GM18511 (cell line): ENCODE results near the gene HS6ST3.

Experiments used
- ATAC-seq: cut with Tn5 transposase; IDR thresholded peaks from one replicate; pipeline ENCODE4 v1.9.1; 2021; ENCODE audit warnings: mild to moderate bottlenecking, moderate library complexity; ENCODE audit not compliant: unreplicated experiment

The HS6ST3 gene

DNA sequence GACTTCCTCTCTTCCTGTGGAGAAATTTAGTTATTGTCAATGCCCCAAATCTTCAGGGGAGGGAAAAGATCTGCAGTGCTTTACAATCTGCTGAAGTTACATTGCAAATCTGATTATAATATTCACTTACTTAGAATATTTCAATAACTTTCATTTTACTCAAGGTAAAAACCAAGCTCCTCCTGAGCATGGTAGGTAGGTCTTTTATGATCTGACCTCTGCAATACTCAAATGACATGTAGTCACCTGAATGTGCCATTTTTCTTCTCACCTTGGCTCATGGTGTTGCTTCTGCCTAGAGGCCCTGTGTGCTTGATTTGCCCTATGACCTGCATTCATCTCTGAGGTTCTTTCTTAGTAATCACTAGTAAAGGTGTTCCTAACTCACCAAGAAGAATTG lies 331.4 kb downstream of the HS6ST3 start:
- ATAC-seq, result no peak

DNA sequence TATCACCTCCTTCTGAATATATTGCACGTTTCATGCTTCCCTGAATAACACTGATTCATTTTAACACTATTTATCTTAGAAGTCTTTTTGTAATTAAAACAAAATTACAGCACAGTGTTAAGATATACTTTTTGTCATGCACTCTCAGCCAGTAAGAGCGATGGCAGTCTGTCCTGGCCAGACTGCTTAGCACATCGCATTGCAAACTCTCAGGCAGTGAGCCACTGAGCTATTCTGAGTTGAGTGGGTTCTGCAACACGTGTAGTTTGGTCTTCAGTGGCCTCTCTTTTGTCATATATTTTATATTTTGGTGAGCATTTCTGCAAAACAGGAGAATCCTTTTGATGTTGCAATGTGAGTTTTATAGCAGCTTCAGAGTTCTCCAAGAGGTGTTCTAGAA lies 332.1 kb downstream of the HS6ST3 start:
- ATAC-seq, result no peak

DNA sequence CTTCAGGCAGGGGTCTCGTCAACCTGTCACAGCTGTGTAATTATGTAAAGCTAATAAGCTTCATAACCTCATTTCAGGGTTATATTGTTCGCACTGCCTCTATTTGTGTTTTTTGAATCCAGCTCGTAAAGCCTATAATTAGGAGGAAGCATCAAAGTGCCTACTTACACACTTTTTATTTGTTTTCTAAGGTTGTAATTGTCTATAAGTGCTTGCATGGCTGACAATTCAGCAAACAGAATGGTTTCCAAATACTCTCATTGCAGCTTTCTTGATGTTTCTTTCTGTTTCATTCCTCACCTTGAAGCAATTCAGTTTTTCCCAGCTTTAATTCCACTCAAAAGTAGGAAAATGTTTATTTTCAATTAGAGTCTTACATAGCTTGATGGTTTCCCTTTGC lies 336.3 kb downstream of the HS6ST3 start:
- no peak for ATAC-seq

DNA sequence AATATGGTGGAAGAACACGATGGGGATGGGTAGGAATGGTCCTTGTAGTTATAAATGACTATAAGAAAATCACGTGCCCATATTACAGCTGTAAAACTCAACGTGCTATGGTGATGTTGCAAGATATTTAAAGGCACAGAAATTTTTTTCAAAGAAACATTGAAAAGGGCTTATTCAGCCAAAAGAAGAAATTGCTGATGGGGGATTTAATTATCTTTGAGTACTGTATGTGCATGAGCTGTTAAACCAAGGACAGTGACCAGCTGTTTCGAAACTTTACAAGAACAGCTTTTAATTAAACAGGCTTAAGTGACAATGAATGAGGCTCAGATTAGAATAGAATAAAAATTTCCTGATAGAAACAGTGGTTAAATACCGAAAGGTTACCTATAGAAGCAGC lies 339.0 kb downstream of the HS6ST3 start:
- no peak for ATAC-seq

DNA sequence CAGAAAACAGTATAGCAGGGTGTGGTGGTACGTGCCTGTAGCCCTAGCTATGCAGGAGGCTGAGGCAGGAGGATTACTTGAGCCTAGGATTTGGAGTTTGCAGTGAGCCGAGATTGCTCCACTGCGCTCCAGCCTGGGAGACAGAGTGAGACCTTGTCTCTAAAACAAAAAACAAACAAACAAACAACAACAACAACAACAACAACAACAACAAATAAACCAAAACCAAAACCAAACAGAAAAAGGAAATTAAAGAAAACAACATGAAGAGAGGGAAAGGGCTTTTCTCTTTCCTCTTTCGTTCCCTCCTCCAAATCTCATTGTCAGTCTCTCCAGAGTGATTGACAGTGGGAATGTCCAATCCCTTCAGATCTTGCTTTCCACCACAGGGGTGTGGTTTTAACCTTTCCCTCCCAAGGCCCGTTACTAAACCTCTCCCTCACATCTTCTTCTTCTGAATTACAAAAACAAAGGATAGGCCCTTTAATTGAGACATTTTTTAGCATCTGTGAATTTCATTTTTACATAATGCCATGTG lies 341.2 kb downstream of the HS6ST3 start:
- ATAC-seq, result no peak

DNA sequence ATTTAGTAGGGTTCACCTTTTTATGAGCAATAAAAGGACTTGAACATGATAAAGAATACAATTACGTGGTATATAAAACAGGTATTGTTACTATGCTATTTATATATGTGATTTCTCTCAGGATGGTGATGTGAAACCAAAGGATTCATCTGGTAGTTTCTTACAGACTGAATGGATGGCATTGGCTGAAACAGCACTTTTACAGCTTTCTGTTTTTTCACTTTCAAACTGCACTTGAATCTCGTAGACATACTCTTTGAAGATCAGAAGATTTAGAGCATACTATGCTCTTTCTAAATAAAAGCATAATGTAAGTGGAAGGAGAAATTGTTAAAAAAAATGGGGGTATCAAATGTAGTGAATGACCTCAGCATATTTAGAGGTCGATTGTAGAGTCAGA lies 354.8 kb downstream of the HS6ST3 start:
- ATAC-seq, result no peak

DNA sequence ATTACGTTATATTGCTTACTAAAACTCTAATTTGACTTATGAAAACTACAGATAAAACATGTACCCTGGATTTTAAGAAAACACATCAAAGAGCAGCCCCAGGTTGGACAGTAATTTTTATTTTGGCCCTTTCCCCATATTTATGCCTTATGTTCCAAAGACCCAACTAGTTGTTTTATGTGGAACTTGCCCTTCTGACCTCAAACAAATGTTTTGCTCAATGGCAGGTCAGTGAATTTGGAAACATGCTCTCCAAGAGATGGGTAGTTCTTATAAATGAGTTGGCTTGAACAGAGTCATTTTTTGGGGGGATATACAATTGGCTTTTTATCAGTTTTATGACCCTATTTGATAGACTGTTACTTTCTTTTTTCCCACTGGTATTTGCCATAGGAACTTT lies 360.0 kb downstream of the HS6ST3 start:
- ATAC-seq, result no peak

DNA sequence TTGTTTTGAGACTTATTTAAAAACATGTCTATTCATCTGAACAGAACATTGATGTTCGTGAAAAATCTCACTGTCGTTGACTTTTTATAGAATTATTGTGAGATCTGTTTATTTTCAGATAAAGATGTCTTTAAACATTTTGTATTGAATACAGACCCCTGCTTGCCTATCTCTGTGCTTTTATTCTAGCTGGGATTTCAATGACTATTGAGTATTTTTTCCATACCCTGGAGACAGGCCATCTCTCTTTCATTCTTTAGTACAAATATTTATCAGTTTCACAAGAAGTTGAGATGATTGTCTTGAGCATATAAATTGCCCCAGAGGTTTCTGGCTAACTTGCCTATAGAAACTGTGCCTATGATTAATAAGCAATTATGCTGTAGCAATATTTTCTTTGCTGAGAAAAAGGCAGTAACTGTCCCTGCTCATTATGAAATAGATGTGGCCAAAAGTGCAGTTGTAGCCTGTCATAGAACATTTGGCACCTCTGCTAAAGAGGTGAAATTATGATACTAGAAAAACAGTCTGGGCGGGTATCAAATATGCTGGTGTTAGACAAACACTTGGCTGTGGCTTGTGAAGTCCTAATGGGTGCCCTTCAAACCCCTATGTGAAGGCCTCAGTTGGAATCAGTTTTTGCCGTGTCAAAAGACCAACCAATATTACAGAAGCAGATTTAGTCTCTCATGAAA lies 360.6 kb downstream of the HS6ST3 start:
- no peak for ATAC-seq

DNA sequence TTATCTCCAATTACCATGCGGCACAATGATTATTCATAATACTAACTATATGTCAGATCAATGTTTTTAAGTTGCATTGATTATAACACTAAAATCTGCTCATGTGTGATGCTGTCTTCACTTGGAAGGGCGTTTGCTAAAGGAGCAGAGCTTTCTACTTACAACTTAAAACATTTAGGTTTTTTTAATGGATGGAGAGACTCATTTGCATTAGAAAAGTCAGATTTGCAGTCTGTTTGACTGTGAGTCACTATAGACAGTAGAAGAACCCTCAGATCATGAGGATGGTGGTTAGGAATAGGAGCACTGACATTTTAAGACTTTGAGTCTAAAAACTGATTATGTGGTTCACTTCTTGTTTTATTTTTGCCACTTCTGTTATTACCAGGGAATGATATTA lies 364.6 kb downstream of the HS6ST3 start:
- no peak for ATAC-seq

DNA sequence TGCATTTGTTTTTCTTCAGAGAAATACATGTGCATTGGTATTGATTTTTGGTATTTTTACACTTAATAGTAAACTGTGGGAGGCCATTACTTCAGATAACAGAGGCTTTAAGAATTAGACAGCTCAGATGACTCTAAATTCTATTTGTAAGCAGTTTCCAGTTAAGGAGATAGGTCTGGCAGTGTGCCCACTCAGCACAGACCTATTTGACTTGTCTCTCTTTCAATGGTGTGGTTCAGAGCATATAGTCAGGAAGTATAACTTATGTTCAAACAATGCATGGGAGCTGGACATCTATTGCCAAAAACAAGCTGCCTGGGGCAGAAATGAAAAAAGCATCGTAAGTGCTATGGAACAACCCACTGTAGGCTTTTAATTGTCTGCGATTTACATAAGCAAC lies 370.7 kb downstream of the HS6ST3 start:
- ATAC-seq, result no peak

DNA sequence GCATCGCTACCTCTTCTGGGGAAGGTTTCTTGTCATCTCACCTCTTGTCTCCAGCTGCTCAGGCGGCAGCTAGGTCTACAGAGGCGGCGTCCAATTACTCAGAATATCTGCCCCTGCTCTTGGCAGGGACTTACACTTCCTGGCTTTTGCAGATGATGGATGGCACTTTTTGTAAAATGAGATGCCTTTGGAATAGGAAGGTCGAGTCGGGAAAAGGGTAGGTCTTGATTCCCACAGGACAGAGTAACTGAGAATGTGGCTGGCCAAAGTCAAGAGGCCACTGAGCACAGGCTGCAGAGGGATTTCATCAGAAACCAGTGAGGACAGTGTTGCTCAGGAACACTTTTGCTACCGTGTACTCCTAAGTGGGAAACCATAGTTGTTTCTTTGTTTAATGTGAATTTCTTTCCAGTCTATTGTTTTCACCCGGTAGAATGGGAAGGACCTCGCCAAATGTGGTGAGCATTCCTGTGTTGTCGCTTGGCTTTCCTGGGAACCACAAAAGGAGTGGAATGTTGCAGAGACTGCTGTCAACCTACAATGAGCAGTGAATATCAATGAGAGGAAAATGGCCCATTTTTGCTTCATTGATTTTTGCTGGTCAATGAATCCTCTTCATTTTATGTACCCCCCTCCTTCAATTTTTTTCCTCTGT lies 383.7 kb downstream of the HS6ST3 start:
- ATAC-seq, result no peak

DNA sequence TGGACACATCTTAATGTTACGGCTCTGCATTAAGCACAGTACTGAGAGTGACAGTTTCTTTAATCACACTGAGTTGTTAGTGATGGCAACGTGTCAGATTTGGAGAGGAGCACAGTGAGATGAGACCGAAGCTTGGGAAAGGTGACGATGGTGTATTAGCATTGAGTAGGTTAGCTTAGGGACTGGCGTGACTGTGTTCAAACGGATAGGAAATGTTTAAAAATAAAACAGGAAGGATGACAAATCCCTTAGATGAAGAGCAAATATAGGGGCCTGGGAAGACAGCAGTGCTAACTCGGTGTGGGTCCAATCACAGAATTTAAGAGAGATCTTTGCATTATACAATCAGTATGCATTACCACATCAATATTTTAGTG lies 384.3 kb downstream of the HS6ST3 start:
- ATAC-seq, result no peak

DNA sequence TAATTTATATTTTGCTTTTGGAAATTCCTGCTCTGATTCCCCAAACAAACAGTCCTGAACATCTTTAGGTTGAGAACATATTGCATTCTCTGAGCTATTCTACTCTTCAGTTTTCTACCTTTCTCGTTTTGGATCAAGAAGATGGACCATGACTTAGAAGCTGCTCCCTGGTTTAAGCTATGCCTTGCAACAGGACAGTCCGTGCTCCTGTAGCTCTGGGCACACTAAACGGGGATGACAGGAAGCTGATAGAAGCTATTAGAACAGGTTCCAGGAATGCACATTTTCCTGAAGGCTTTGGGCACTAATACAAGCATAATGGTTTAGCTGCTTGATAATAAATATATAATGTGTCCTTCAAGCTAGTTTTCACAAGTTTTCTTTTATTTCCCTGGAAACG lies 385.2 kb downstream of the HS6ST3 start:
- ATAC-seq, result no peak

DNA sequence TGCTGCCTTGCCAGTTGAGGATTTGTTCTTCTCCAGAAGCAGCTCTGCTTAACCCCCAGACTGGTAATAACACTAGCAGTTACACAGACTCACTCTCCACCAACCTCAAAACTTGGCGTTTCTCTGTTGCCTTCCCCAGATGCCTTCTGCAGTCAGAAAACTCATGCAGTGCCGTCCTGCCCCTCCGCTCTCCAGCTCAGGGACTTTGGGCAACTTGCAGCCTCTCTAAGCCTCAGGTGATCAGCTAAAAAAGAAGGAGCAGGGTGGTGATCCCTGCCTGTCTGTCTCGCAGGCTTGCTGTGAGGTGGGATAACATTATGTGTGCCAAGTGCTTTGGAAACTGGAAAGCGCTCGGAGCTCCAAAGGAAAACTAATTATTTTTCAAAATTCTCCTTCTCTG lies 391.6 kb downstream of the HS6ST3 start:
- ATAC-seq, result no peak

DNA sequence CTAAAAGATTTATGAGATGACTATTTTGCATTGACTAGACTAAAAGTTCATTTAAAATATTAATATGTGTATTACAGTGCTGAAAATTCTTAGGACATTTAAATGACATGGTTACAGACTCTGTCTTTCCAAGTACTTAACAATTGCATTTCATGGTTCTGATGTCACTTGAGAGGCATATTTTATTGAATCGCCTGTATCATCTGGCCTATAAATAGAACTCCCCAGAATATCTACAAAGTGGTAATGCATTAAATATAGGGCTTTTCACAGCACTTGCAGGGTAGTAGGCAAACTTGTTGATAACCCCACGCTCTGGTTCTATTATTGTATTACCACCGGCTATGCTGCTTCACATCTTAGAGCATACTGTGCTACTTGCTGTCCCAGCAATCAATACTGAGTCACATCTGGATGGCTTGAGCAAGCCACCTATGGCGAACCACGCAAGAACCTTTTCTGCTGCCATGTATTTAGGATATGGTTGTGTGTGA lies 400.6 kb downstream of the HS6ST3 start:
- ATAC-seq, result no peak

DNA sequence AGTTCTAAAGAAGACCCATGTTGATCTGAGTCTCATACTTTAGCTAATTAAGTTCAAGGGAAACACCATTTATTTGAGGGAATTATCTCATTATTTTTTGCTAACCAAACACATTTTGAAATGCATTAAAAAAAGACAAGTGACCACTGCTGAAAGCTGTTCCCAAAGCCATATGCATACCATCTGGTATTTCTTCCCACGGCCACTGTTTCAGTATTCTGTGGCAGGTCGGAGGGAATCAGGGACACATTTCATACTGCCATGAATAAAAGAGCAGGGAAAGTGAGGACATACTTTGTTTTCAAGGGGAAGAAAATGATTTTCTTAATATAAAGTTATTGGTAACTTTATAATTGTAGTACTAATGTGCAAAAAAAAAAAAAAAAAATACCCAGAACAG lies 401.2 kb downstream of the HS6ST3 start:
- no peak for ATAC-seq

DNA sequence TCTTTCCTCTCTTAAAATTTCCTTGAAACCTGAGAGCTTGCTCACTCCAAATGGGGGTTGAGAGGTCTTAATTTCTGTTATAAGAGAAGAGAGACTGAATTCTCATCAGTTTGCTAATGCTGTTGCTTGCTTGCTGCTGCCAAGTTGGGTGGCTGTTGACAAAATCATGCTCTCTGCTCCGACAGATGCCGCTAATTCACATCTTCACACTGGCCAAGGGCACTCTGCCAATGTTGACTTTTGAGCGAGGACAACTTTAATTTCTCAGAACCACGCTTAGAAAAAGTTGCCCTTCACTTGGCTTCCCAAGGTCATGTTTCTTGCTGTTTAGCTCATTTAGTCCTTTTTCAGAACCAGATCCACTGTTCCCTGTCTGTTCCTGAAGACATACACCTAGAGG lies 402.9 kb downstream of the HS6ST3 start:
- no peak for ATAC-seq

DNA sequence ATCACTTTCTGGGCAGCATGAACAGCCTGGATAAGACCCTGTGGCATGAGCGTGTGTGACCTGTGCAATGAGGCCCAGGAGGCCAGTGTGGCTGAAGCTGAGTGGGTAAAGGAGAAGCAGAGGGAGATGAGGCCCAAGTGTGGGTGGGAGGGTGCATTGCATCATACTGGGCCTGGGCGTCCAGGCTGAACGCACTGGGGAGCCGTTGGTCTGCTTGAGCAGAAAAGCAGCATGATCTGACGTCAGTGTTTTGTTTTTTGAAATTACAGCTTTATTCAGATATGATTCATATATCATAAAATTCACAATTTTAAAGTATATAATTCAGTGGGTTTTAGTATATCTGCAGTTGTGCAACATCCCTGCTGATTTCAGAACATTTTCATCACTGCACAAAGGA lies 409.7 kb downstream of the HS6ST3 start:
- ATAC-seq, result no peak

DNA sequence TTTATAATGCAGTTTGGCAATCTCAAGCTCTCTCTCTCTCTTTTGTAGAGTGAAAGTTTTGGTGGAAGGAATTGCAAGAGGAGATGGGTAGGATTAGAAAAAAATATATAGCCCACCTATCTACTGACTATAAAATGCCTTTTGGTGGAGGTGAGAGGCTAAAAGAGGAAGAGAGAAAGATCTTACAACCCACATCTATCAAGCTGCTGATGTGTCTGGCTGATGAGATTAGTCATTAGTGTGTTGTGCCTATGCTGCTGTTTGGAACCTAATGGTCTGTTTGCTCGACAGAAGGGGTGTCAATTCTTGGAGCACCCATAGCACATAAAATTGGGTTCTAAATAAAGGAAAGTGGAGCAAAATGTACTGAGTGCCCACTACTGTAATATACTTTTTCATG lies 411.0 kb downstream of the HS6ST3 start:
- ATAC-seq, result no peak

DNA sequence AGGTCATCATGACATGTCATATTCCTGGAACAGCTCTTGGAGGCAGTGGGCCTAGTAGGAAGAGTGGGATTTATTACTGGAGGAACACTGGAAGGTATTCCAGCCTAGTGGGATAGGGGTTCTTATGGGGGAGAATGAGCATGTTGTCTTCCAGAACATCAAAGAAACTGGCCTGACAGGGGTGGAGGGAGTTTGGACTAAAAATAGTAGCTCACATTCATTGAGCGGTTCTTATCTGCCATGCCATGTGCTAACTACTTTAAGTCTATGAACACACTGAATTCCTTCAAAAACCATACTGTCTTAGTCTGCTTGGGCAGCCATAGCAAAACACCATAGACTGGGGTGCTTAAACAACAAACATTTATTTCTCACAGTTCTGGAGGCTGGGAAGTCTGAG lies 413.6 kb downstream of the HS6ST3 start:
- ATAC-seq, result no peak

DNA sequence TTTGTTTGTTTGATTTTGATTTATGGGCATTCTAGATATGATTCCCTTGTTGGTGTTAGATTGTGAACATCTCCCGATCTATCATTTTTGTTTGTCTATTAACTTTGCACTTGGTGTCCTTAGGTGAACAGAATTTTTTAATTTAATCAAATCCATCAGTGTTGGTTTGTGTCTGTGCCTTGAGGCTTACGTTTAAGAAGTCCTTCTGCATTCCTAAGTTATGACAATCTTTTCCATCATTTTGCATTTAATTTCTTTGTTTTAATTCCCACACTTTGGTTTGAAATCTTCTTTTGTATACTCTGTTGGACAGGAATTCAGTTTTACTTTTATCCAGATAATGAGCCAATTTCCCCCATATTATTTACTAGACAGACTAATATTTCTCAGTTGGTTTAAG lies 421.7 kb downstream of the HS6ST3 start:
- no peak for ATAC-seq

DNA sequence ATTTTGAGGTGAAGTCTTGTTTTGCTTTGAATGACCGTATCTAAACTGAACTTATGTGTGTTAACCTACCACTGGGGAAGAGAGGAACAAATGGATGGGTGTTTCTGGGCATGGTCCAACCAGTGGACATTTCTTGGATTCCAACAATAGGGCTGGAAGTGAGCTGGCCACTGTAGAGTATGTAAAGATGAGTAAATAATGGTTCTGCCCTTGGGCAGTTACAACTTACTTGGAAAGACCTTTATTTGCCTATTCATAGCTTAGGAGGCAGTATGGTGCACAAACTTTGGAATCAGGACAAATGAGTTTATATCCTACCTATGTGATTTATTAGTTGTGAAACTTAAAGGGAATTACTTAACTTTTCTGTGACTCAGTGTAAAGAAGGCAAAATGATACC lies 429.5 kb downstream of the HS6ST3 start:
- ATAC-seq, result no peak
